H1 (cell line): ENCODE measurements around the gene CLCF1. TPM values are rescaled to one million over a fixed set of nuclear protein-coding genes. Genes with fewer than 3 reads are reported as not detected.

ENCODE experiments used
- CTCF ChIA-PET: fragments of 300-600 bp; sonication (Branson Sonifier 250); formaldehyde crosslinking; loops from one replicate; lab custom pipeline; 2021; ENCODE audit not compliant: partially characterized antibody; lab: Charles Lee
- POLR2A ChIA-PET: fragments of 300-600 bp; sonication (Branson Sonifier 250); formaldehyde crosslinking; loops from one replicate; lab custom pipeline; 2021; ENCODE audit warnings: inconsistent platforms; ENCODE audit not compliant: partially characterized antibody; lab: Charles Lee
- DNase-seq, 2 experiments: peaks; one replicate each; pipeline versions ENCODE4 v3.0.0 to v3.0.0-alpha.2; 2010 to 2022; ENCODE audit warnings: low spot score in 2 of 2, low read depth in 1 of 2, mixed read lengths in 1 of 2
- FAIRE-seq: peaks from 2 replicates; lab custom pipeline; 2011; peaks lifted over from hg19 to GRCh38; lab: Jason Lieb, UNC
- H2AFZ ChIP-seq: 2 replicates; pipeline ENCODE4 v1.8.1; 2012; ENCODE audit warnings: low read length, inconsistent platforms
- H2AK5ac ChIP-seq: 2 replicates; pipeline ENCODE4 v1.6.1; 2013; ENCODE audit warnings: low read depth, low read length
- H2BK120ac ChIP-seq: replicated peaks from 2 replicates; pipeline ENCODE3; 2013; ENCODE audit warnings: low read depth, low read length, inconsistent platforms
- H2BK12ac ChIP-seq: 2 replicates; pipeline ENCODE4 v1.6.1; 2013; ENCODE audit warnings: low read depth, low read length
- H2BK15ac ChIP-seq: 2 replicates; pipeline ENCODE4 v1.6.1; 2013; ENCODE audit warnings: low read length
- H2BK20ac ChIP-seq: 2 replicates; pipeline ENCODE4 v1.6.1; 2013; ENCODE audit warnings: low read length
- H2BK5ac ChIP-seq: 2 replicates; pipeline ENCODE4 v1.6.1; 2013; ENCODE audit warnings: low read depth, low read length
- H3K14ac ChIP-seq: 2 replicates; pipeline ENCODE4 v1.6.1; 2013; ENCODE audit warnings: inconsistent platforms; ENCODE audit not compliant: insufficient read length
- H3K18ac ChIP-seq: 2 replicates; pipeline ENCODE4 v1.6.1; 2013; ENCODE audit warnings: low read length; ENCODE audit errors: extremely low read depth
- H3K23ac ChIP-seq: 2 replicates; pipeline ENCODE4 v1.6.1; 2013; ENCODE audit warnings: inconsistent platforms; ENCODE audit not compliant: insufficient read length
- H3K23me2 ChIP-seq: 2 replicates; pipeline ENCODE4 v1.6.1; 2013; ENCODE audit warnings: low read depth, low read length
- H3K27ac ChIP-seq: 2 replicates; pipeline ENCODE4 v1.6.1; 2011; ENCODE audit warnings: low read depth, low read length, inconsistent platforms
- H3K27me3 ChIP-seq, 4 experiments: replicated peaks in 1 of 4; 1 replicate in 1 of 4; 2 replicates in 3 of 4; pipeline versions ENCODE4 v1.6.1 to v1.8.1; 2011 to 2013; ENCODE audit warnings: low read length in 3 of 4, mild to moderate bottlenecking in 3 of 4, inconsistent platforms in 2 of 4, mixed read lengths in 2 of 4, moderate library complexity in 1 of 4; ENCODE audit not compliant: control insufficient read depth in 3 of 4, insufficient read depth in 3 of 4; ENCODE audit errors: extremely low read depth in 1 of 4
- H3K36me3 ChIP-seq, 4 experiments: 2 replicates each; pipeline versions ENCODE4 v1.6.1 to v1.8.1; 2011 to 2013; ENCODE audit warnings: mild to moderate bottlenecking in 4 of 4, low read length in 3 of 4, moderate library complexity in 2 of 4, control low read depth in 1 of 4, inconsistent platforms in 1 of 4; ENCODE audit not compliant: insufficient read depth in 4 of 4, control insufficient read depth in 2 of 4
- H3K4ac ChIP-seq: replicated peaks from 2 replicates; pipeline ENCODE3; 2013; ENCODE audit warnings: low read length, low read depth, mixed read lengths, inconsistent platforms; ENCODE audit not compliant: insufficient read length
- H3K4me1 ChIP-seq, 4 experiments: replicated peaks in 1 of 4; 1 replicate in 1 of 4; 2 replicates in 3 of 4; pipeline versions ENCODE4 v1.6.1 to v1.8.1; 2011 to 2013; ENCODE audit warnings: low read length in 3 of 4, inconsistent platforms in 2 of 4, mixed read lengths in 1 of 4; ENCODE audit not compliant: insufficient read depth in 4 of 4, control insufficient read depth in 3 of 4
- H3K4me2 ChIP-seq, 2 experiments: 2 replicates each; pipeline versions ENCODE4 v1.6.1 to v1.8.1; 2011 to 2013; ENCODE audit warnings: low read depth in 2 of 2, low read length in 2 of 2, control low read depth in 1 of 2, inconsistent platforms in 1 of 2, mild to moderate bottlenecking in 1 of 2; ENCODE audit not compliant: insufficient read depth in 1 of 2
- H3K4me3 ChIP-seq, 4 experiments: fragments of 200-600, 300-600 bp in 1 of 4; sonication (generic), shearing (Covaris generic), sonication (Bioruptor Twin) in 1 of 4; 2 replicates each; pipeline versions ENCODE4 v1.5.1 to v1.8.1; 2011 to 2016; ENCODE audit warnings: low read length in 4 of 4, low read depth in 3 of 4, control low read depth in 2 of 4, inconsistent platforms in 2 of 4, mild to moderate bottlenecking in 2 of 4, mixed read lengths in 1 of 4, moderate library complexity in 1 of 4; ENCODE audit not compliant: insufficient read depth in 2 of 4; ENCODE audit errors: extremely low read depth in 1 of 4
- H3K56ac ChIP-seq: replicated peaks from 2 replicates; pipeline ENCODE3; 2013; ENCODE audit warnings: low read depth, mild to moderate bottlenecking, mixed read lengths, low read length, inconsistent platforms; ENCODE audit not compliant: insufficient read length
- H3K79me1 ChIP-seq: 2 replicates; pipeline ENCODE4 v1.6.1; 2013; ENCODE audit warnings: low read depth, low read length, control low read depth
- H3K79me2 ChIP-seq, 2 experiments: 2 replicates each; pipeline versions ENCODE4 v1.6.1 to v1.8.1; 2012 to 2013; ENCODE audit warnings: low read length in 2 of 2, mild to moderate bottlenecking in 2 of 2, inconsistent platforms in 1 of 2; ENCODE audit not compliant: insufficient read depth in 2 of 2, control insufficient read depth in 1 of 2
- H3K9ac ChIP-seq, 4 experiments: replicated peaks in 1 of 4; 1 replicate in 1 of 4; 2 replicates in 3 of 4; pipeline versions ENCODE4 v1.6.1 to v1.8.1; 2011 to 2013; ENCODE audit warnings: low read depth in 3 of 4, low read length in 3 of 4, control low read depth in 2 of 4, mild to moderate bottlenecking in 2 of 4, moderate library complexity in 2 of 4, inconsistent platforms in 1 of 4; ENCODE audit errors: extremely low read depth in 1 of 4
- H3K9me3 ChIP-seq, 2 experiments: 2 replicates each; pipeline versions ENCODE4 v1.6.1 to v1.8.1; 2012 to 2013; ENCODE audit warnings: mild to moderate bottlenecking in 2 of 2, moderate library complexity in 2 of 2, control low read depth in 1 of 2, inconsistent platforms in 1 of 2, low read depth in 1 of 2, low read length in 1 of 2, mixed read lengths in 1 of 2; ENCODE audit not compliant: insufficient read depth in 2 of 2
- H4K20me1 ChIP-seq, 2 experiments: replicated peaks in 1 of 2; 2 replicates each; pipeline versions ENCODE3 to v1.8.1; 2011 to 2013; ENCODE audit warnings: inconsistent platforms in 2 of 2, low read length in 2 of 2, mild to moderate bottlenecking in 1 of 2; ENCODE audit not compliant: insufficient read depth in 2 of 2, control insufficient read depth in 1 of 2
- H4K5ac ChIP-seq: 2 replicates; pipeline ENCODE4 v1.6.1; 2013; ENCODE audit warnings: low read length, low read depth, mixed read lengths, inconsistent platforms; ENCODE audit not compliant: insufficient read length
- H4K8ac ChIP-seq: 2 replicates; pipeline ENCODE4 v1.8.0; 2013; ENCODE audit warnings: mild to moderate bottlenecking, moderate library complexity, low read length, inconsistent platforms; ENCODE audit not compliant: insufficient read depth; ENCODE audit errors: extremely low read depth
- H4K91ac ChIP-seq: replicated peaks from 2 replicates; pipeline ENCODE3; 2013; ENCODE audit warnings: low read length, mixed read lengths, inconsistent platforms; ENCODE audit not compliant: insufficient read length
- CREB1 ChIP-seq: IDR thresholded peaks from 2 replicates; pipeline ENCODE4 v1.6.1; 2012; ENCODE audit warnings: inconsistent platforms
- CTBP2 ChIP-seq: IDR thresholded peaks from 2 replicates; pipeline ENCODE4 v1.7.0; 2011; ENCODE audit warnings: borderline replicate concordance, mild to moderate bottlenecking, moderate library complexity, mixed read lengths, low read length; ENCODE audit not compliant: insufficient read depth, insufficient read length
- MAFK ChIP-seq: IDR thresholded peaks from 2 replicates; pipeline ENCODE4 v1.6.1; 2012; ENCODE audit warnings: low read depth, mild to moderate bottlenecking, improper control_type of control experiment, low read length
- NANOG ChIP-seq: IDR thresholded peaks from 2 replicates; pipeline ENCODE4 v1.6.1; 2011; ENCODE audit warnings: low read length, low read depth, mild to moderate bottlenecking, inconsistent platforms; ENCODE audit not compliant: insufficient read depth, poor library complexity, severe bottlenecking
- POLR2AphosphoS5 ChIP-seq: IDR thresholded peaks from 2 replicates; pipeline ENCODE4 v1.6.1; 2011; ENCODE audit warnings: low read depth, low read length
- RBBP5 ChIP-seq: IDR thresholded peaks from 2 replicates; pipeline ENCODE4 v1.7.1; 2012; ENCODE audit warnings: low read depth, mild to moderate bottlenecking, inconsistent platforms, low read length, moderate library complexity, borderline replicate concordance
- SIX5 ChIP-seq: IDR thresholded peaks from 2 replicates; pipeline ENCODE4 v1.6.1; 2011; ENCODE audit warnings: mild to moderate bottlenecking, low read depth, low read length
- SUZ12 ChIP-seq: fragments of 200-600 bp; sonication (generic); IDR thresholded peaks from 2 replicates; pipeline ENCODE4 v1.6.1; 2012; ENCODE audit warnings: mild to moderate bottlenecking, inconsistent platforms, low read length, moderate library complexity, mixed read lengths
- TAF7 ChIP-seq: optimal IDR thresholded peaks from 2 replicates; pipeline ENCODE3; 2011; ENCODE audit warnings: low read depth, mild to moderate bottlenecking, inconsistent platforms, low read length, moderate library complexity, borderline replicate concordance
- TBP ChIP-seq: IDR thresholded peaks from 2 replicates; pipeline ENCODE4 v1.6.1; 2011; ENCODE audit warnings: low read depth, low read length, improper control_type of control experiment
- USF2 ChIP-seq: IDR thresholded peaks from 2 replicates; pipeline ENCODE4 v1.6.1; 2011; ENCODE audit warnings: low read length, improper control_type of control experiment
- WGBS, 2 experiments: shearing (Covaris generic) in 1 of 2; methylation state at CpG; one replicate each; pipeline versions ENCODE4 v1.1.6 to v1.1.7; 2013 to 2015; ENCODE audit warnings: low lambda C conversion rate in 2 of 2, mixed read lengths in 2 of 2, inconsistent platforms in 1 of 2, low coverage in 1 of 2, missing lambda C conversion rate in 1 of 2; ENCODE audit not compliant: insufficient replicate concordance in 2 of 2, insufficient coverage in 1 of 2, insufficient read length in 1 of 2; ENCODE audit errors: extremely low coverage in 1 of 2, missing lambda C conversion rate in 1 of 2; 5-methylcytosine and 5-hydroxymethylcytosine counted together
- polyA plus RNA-seq, 7 experiments: library from polyadenylated mRNA; depleted of rRNA in 3 of 7; stranded (reverse) in 5 of 7; unstranded in 2 of 7; fragments of >200 nt in 5 of 7; fragments of 200-250 nt in 2 of 7; gene quantifications; 1 replicate in 5 of 7; 2 replicates in 1 of 7; 4 replicates in 1 of 7; pipeline versions ENCODE4 v1.2.1 to v1.2.3, GENCODE V29; 2011 to 2013; ENCODE audit warnings: missing spikeins in 2 of 7, mixed read lengths in 2 of 7
- total RNA-seq: library from RNA; stranded (reverse); fragmentation: NEBNext Ultra II Directional; extraction: Animal tissue kit (Norgen Biotek cat#: 25700); gene quantifications from 2 replicates; pipeline ENCODE4 v1.2.1, GENCODE V29; 2021

Gene CLCF1
- total and polyA plus RNA-seq, 2 of the 8 experiments (the other 6 are each of a cell fraction or from before 2014, with no cell fraction given), result 0.32 to 1.2 TPM

GRCh38 chr11:67317888-67318555 lies 55.4 kb downstream of the CLCF1 start:
- H3K36me3 ChIP-seq, result no peaks in the 10 kb centered on the region
- H3K79me1 ChIP-seq, result no peaks in the 10 kb centered on the region
- peak overlapping the region in 3 of 4 experiments; percentile 13 to 53 (median 39); a peak in 4 of 7 replicates for H3K9ac ChIP-seq
- no peak overlapping the region for H2BK20ac ChIP-seq
- H3K4ac ChIP-seq, result no peak overlapping the region
- H4K5ac ChIP-seq, result no peak overlapping the region
- 6% methylated on average over 52 of the region's 53 CpGs; no CpG with 5 or more reads in 1 of the 2 experiments for WGBS, 2 experiments
- H3K4me3 ChIP-seq, result peak overlapping the region; percentile 36 to 89 (median 68)
- H2AK5ac ChIP-seq, result no peak overlapping the region
- peaks cover 5 to 16% (median 11%) of the 10 kb centered on the region in 4 experiments; a peak in 6 of 7 replicates for H3K27me3 ChIP-seq
- H3K9me3 ChIP-seq, result no peaks in the 10 kb centered on the region
- no peak overlapping the region for H4K8ac ChIP-seq
- peak overlapping the region; percentile 68 to 86 for H3K4me2 ChIP-seq
- H2BK15ac ChIP-seq, result no peak overlapping the region
- no peak overlapping the region for H3K23ac ChIP-seq
- FAIRE-seq (no peak), DNase-seq (no peak)
- peaks cover 0 to 3% (median 0%) of the 10 kb centered on the region in 4 experiments; a peak in 2 of 7 replicates for H3K4me1 ChIP-seq
- H3K14ac ChIP-seq, result no peak overlapping the region
- no peaks in the 10 kb centered on the region for H3K79me2 ChIP-seq
- POLR2A ChIA-PET, result interaction anchor here (1.2 to 2.4 kb wide), 6 partner anchors 11 to 78 kb away, joined by 3 to 10 read pairs (median 8); partner anchors contain the start of gene SSH3
- H3K27ac ChIP-seq, result no peak overlapping the region
- H3K56ac ChIP-seq, result no peak overlapping the region
- H4K20me1 ChIP-seq, result peaks cover 0 to 2% of the 10 kb centered on the region in 2 experiments
- H2AFZ ChIP-seq, result 0 out of 2 replicates have a peak overlapping the region, but pooled peaks have one; percentile 54
- no peak overlapping the region for H3K18ac ChIP-seq
- no peak overlapping the region for H2BK12ac ChIP-seq
- peaks cover 3% of the 10 kb centered on the region; the same call in 1 of the 2 replicates for H3K23me2 ChIP-seq
- no peak overlapping the region for H4K91ac ChIP-seq
- CTCF ChIA-PET, result interaction anchor here (0.5 to 11.4 kb wide), 32 partner anchors 9 to 264 kb away, joined by 3 to 186 read pairs (median 4); partner anchors contain the start of genes ANKRD13D, GRK2, POLD4 and SSH3
- no peak overlapping the region for H2BK120ac ChIP-seq
- no peak overlapping the region for H2BK5ac ChIP-seq
- TF ChIP-seq TBP, result 0 out of 2 replicates have a peak, but pooled peaks have one; percentile 1
- no peak for TF ChIP-seq NANOG
- no peak for TF ChIP-seq CREB1
- no peak for TF ChIP-seq TAF7
- no peak for TF ChIP-seq RBBP5
- TF ChIP-seq USF2, result no peak
- TF ChIP-seq MAFK, result no peak
- TF ChIP-seq SIX5, result no peak
- TF ChIP-seq SUZ12, result 0 out of 2 replicates have a peak, but pooled peaks have one; percentile 33
- TF ChIP-seq POLR2AphosphoS5, result no peak
- no peak for TF ChIP-seq CTBP2
